HT1080 (cell line): ENCODE data around the gene KIF12. TPM values are rescaled to one million over a fixed set of nuclear protein-coding genes. Genes with fewer than 3 reads are reported as not detected.

ENCODE experiments used
- DNase-seq: peaks from one replicate; pipeline ENCODE4 v3.0.0-alpha.2; 2015; ENCODE audit warnings: low read depth
- total RNA-seq: library from RNA; depleted of rRNA; stranded (reverse); fragments of >200 nt; shearing (Covaris generic); gene quantifications from 2 replicates; pipeline ENCODE4 v1.2.3, GENCODE V29; 2014

The KIF12 gene
- total RNA-seq, 1 experiment from 2014 or later: not detected

DNA sequence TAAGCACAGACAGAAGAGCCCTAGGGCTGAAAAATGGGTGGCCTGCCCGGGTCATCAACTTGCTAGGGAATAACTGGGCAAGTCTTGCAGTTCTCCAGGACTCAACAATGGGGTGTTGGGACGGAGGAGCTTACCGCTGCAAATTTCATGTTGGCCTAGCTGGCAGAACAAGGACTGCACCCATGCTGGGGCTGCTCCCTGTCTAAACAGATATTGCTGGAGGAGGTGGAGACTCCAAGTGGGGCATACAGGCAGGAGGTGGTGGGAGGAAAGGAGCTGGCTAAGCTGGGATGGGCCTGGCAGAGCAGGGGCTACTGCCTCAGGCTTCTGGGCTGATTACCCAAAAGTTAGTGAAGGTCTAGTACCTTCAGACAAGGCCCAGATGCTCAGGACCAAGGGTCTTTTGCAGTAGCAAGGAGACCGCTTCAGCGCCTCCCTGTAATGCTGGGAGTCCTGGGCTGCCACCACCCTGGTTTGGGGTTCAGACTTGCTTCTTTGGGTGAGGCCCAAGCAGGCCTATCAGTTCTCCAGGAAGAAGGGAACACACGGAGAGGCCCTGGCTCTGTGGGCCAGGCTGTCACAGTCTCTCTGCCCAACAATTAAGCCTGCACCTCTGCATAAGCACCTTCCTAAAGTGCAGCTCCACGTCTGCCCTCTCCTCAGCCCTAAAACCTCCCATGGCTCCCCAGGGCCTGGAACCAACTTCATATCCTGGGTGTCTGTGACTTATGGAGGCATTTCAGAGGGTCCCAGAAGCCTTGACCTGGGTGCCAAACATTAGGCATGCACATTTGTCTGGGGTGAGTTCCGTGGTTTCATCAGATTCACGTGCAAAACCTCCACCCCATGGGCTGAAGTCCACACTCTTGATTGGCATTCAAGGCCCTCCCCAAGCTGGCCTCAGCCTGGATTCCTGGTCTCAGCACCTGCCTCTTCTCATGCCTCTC is 24.2 kb upstream of the KIF12 start:
- no peak for DNase-seq

DNA sequence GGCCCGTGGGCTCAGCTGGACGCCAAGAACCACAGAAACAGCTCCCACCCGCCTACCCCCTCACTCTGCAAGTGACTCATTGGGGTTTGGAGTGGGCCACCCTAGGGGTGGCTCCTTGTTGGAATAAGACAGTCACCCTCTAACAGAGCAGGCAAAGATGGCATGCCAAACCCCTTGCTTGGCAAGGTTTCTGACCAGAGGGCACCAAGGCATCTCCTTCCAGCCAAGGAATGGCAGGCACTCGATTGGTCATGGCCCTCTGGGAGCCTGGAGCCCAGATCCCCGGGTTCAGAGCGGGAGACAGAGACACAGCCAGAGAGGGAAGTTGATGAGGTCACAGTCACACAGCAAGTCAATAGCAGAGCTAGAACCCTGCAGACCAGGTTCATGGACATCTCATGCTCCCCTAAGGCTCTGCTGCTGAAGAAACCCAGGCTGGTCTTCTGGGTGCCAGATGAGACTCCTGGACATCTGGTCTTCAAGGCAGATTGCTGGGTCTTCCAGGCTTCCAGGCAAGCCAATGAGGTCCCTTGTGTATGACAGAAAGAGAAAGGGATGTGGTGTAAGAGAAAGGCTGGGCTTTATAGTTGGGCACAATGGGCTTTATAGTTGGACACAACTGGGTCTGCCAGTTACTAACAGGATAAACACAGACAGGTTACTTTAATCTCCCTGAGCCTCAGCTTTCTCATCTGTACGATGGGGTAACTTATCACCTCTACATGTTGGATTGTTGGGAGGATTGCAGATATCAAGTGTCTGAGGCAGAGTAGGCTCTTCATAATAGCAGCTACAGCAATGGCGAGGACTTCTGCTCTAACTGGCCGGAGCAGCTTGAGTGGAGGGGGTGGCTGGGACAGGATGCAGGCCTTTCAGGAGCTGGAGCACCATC is 23.3 kb upstream of the KIF12 start:
- no peak for DNase-seq

DNA sequence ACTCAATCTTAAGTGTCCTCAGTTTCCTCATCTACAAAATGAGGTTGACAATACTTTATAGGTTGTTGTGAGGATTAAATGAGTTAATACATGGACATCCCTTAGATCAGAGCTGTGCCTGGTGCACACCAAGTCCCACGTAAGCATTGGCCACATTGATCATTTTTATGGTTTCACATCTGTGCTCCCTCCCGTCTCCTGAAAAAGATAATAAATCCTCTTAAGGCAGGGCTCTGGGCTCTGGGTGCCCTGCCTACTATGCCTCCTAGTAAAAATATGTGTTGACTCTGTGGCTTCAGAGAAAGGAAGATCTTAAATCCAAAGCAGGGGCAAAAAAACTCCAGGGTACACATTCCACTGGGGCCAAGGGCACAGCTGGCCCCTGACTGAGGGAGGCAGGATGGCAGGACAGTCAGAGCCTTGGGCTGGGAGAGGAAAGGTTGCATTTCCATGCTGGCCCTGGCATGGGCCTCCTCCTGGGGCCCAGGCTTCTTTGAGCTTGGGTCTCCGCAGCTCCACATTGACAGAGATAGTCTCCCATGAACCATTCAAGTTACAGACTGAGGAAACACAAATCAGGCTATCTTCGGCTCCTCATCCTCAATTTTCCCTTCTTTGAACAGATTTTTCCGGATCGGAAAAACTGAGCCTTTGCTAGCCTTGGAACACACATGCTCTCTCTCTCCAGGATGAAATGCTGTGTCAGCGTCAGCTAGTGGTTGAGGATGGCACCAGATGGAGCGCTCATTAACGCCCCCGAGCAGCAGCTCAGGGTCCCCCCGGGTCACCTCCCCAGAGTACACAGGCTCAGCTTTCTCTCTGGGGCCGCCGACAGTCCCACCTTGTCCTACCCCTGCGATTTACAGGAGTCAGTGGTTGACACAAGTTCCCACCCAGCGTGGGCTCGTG is 22.4 kb upstream of the KIF12 start:
- DNase-seq: no peak

DNA sequence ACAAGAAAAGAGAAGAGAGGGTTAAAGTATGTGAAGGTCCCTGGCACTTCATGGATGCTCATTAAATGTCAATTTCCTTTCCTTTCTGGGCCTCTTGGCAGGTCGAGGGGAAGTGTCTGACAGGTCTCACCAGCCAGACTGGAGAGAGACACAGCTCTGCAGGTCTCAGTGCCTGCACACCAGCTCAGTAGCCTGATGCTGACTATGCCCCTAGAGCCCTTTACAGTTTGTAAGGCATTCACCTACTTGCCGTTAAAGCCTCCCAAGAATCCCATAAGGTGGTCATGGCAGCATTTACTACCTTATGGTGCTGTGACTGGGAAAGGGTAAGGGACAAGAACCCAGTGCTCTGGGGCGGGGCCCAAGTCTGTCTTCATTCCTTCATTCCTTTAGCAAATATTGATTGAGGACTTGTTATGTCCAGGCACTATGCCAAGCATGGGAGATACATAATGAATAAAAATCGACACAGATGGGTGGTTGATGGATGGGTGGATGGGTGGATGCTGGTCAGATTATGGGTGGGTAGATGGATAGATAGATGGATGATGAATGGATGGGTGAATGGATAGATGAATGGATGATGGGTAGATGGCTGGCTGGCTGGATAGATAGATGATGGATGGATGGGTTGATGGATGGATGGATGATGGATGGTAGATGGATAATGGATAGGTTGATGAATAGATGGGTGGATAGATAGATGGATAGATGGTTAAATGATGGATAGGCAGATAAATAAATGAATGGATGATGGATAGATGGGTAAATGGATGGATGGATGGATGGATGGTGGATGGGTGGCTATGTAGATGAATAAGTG is 21.3 kb upstream of the KIF12 start:
- no peak for DNase-seq

DNA sequence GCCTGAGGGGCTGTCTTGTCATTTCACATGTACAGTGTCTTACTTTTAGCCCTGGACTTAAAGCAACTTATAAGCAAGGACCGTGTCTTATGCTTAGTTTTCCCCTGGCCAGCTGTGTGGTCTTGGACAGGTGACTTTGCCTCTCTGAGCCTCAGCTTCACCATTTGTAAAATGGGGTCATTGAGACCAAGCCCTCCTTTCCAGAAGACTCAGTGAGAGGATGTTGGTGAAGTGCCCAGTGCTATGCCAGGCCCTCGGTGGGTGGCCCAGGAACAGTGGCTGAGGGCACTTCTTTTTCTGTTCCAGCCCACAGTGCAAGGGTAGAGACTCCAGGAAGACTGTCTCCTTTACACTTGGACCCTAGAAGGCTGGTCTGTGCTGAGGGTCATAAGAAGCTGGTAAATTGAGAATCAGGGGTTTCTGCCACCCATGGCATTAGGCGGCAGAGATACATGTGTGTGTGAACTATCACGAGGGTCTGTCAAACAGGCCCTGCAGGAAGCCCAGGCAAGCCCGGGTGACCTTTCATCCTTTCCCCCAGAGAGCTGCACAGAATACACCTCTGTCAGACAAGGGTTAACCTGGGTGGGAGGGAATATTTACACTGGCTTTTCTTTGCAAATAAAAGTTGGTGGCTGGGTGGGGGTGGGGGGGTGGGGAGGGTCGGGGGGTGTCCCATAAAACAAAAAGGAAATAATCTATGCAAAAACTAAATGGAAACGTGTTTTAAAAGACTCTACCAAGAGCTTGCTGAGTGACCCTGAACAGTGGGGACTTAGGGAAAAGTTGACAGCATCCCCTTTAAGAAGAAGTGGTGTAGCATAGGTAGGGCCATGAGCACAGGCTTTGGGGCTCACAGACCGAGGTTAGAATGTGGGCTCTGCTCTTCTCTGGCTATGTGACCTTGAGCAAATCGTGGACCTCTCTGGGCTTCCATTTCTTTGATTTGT is 20.4 kb upstream of the KIF12 start:
- no peak for DNase-seq

DNA sequence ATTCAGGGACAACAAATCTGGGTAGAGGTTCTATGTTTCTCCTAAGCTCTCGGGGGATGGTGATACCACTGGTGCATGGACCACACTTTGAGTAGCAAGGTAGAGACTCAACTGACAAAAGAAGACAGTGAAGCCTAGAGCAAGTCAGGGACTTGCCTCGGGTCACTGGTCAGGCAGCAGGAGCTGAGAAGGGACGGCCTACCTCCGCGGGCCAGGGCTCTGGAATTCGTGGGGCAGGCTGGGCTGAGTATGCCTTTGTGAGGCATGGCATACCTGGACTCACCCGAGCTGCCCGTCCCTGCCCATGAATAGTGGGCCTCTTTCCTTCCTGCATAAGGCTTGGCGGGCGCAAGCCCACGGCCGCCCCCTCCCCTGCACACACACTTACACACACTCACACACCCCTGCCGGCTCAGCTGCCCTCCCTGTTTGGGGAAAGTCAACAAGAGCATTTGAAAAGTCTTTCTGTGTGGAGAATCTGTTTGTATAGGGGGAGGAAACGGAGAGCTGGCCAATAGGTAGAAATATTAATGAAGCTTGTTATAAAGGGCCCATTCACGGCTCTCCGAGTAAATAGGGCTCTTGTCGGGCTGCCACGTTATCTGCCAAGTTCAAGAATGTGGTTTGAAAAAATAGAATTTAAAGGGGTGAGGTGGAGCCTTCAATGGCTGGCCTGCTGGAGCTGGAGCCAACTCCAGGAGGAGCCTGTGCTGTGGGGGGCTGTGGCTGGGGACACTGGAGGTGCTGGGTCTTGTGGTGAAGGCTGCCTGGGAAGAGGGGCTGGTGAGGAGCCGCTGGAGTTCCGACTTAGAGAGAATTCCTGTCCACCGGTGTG is 19.1 kb upstream of the KIF12 start:
- DNase-seq: no peak

DNA sequence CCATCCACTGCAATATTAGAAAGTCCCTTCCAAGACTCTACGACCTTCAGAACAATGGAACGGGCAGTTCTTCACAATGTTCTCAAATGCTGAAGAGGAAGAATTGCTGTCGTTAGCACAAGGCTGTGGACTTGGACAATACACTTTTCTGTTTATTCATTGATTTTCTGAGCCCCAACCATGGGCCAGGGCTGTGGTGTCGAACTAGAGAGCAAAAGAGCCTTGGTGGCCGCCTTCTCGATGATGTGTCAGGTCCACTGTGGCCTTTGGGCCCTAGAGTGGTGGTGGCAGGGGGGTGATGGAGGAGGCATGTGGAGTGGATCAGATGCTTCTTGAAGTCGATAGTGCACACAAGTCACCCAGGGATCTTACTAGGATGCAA is 18.5 kb upstream of the KIF12 start:
- DNase-seq: no peak

DNA sequence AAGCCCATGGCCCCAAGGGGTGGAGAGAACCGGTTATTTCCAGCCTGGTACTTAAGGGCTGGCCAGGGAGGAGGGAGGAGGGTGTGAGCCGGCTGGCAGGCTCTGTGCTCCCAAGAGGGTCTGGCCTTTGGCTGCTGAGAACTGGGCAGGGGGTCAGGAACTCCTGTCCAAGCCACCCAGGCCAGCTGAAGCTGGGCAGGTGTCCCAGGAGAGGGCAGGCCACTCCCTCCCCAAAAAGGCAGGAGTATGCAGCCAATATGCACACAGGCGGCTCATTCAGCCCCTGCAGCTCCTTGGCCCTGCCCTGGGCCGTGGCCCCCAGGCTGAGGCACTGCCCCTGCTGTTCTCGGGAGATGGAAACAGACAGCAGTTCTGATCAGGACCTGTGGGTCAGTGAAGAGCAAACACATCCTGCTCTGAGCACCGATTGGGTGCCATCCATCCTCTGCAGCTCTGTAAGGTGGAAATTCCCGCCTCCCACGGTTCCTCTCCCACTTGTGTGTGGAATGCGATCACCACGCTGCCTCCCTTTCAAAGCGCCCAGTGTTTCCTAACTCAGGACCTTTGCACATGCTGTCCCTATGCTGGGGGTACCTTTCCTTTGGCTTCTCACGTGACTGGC is 17.1 kb upstream of the KIF12 start:
- no peak for DNase-seq

DNA sequence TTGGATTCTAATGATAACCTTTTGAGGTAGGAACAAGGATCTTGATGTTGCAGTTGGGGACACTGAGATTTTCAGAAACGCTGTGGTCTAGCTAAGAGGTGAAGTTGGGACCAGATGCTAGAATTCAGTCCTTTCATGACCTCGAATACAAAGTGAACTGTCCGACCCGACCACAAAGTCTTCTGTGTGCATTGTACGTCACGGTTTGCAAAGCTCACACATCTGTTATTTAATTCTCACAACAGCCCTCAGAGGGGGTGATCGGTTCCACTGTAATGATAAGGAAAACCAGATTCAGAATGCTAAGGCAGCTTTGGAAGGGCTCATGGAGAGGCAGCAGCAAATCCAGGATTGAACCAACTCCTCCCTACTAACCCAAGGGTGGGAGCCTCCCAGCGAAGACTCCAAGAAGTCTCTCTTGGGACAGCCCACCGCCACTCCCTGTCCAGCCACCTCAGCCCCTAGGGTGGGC is 16.6 kb upstream of the KIF12 start:
- DNase-seq: no peak

DNA sequence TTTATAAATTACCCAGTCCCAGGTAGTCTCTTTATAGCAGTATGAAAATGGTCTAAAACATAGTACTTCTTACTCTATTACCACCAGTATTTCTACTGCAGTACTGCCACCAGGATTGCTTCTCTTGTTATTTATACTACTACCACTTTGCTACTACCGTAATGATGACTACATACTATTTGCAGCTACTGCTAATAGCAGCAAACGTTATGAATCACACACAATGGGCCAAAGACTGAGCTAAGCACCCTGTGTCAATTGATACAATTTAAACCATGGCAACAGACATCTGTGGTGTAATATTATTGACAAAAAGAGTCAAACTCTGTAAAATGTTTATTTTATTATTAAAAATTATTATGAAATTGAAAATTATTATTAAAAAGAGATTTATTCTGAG is 15.3 kb upstream of the KIF12 start:
- no peak for DNase-seq

DNA sequence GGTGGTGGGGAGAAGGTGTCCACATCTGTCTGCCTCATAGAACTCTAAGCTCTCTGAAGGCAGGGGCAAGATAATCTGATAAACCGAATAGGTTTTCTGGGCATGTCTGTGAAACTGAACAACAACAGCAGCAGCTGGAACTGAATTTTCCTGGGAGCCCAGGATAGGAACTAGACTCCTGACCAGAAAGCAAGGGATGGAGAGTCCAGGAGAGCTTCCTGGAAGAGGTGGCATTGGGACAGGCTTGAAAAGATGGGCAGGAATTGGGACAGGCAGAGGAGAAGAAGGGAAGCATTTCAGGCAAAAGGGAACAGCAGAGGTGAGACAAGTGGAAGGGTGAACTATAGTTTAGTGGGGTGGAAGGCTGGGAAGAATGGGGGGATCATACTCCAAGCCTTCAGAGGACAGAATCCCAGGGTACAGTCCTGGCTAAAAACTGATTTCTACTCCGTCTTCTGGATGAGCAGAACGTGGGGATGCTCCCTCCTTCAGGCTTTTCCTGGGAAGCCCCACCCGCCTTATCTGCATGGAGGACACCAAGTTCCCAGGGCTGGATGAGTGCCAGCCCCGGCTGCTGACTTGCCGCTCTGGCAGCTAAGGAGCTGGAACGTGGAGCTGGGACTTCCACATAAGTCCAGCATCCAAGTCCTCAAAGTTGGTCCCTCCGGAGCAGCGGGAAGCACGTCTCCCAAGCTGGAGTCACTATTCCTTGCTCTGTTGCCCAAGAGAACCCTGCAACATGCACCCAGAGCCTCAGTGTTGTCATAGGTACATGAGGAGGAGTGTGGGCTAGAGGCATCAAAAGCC is 13.9 kb upstream of the KIF12 start:
- DNase-seq: peak; percentile 20

DNA sequence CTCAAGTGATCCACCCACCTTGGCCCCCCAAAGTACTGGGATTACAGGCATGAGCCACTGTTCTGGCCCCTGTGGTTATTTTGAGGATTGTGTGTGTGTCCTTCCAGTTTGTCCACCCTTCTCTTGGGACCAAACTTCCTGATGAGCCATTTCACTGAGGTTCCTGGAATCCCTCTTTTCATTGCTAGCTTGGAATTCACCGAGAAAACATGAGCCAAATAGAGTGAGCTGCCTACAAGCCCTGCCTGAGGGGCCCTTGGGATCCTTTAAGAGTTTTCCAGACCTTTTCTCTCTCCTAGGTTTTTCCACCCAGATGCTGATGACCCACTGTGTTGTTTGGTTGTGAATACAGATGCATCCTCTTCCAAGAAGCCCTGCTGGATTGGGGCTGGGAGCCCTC is 13.2 kb upstream of the KIF12 start:
- DNase-seq: no peak

DNA sequence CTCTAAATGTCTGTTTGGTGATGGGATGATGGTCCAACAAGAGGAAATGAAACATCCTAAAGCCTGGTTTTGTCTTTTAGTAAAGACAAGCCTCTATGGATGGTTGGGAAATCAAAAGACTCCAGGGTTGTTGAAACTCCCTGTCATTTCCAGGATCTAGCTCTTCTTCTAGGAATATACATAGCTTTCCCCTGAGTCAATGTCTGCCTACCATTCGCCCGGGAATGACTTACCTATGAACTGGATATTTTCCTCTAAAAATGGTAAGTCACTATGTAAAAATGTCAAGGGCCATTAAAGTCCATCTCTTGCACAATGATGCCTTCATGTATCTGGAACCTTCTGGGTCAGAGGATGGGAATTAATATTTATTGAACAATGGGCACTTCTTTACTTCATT is 11.1 kb upstream of the KIF12 start:
- peak; percentile 73 for DNase-seq

DNA sequence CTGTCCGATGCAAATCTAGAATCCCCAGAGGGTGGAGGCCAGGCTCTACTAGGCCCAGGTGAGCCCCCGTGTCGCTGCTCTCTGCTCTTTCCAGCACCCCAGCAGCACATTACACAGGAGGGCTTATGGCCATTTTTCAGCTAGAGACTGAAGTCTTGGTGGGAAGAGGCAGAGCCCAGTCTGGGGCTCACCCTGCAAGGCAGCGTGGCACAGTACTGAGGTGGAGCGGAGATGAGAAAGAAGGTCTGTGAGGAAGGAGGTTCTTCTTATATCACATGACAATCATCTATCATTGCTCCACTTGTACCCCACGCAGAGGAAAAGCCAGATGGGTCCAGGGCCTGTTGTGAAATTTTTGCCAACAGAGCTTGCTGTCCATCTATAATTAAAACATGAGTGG is 10.0 kb upstream of the KIF12 start:
- no peak for DNase-seq

DNA sequence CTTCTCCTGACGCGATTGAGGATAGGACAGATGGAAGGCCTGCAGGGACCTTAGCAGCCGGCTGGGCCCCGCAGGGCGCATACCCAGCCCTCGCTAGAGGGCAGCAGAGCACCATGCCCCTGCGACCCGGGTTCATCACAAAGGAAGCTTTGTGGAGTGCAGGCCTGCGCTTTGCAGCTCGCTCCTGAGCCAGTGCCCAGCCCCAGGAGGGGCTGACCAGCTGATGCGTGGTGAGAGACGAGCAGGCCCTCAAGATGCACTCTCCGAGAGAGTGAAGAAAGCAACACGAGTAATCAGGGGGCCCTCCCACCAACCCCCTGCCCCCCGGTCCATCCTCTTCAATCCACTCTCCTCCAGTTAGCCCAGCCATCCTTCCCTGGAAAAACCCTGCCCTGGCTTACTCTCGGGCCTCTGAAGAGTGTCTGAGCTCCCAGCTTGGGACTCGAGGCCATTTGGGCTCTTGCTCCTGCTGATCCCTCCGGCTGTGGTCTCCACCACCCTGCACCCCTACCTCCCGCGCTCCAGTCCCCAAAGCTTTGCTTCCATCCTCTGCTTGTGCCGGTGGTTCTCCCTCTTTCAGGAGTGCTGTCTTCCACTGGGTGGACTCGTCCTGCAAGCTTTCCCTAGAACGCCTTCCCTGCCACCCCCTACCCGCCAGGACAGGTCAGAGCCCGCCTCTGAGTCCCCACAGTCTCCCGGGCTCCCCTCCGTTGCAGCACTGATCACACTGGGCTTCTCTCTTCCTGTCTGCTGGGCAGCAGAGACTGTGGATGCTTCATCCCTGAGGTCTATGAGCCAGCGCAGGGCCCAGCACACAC is 9.1 kb upstream of the KIF12 start:
- DNase-seq: peak; percentile 80
